ENCODE measurements around the gene PIK3C3.
A peak's percentile ranks its signal among the peaks of the same experiment; 100 is the strongest.

PIK3C3 gene

GRCh38 chr18:42011053-42011452 is 56.0 kb downstream of the PIK3C3 start:
- no peak overlapping the region for H3K9ac ChIP-seq
- no peaks in the 10 kb centered on the region for H3K36me3 ChIP-seq (ENCODE audit: insufficient read depth)
- no peak overlapping the region for H2AFZ ChIP-seq (ENCODE audit: low read depth)
- H3K79me2 ChIP-seq (ENCODE audit: insufficient read depth, low read depth): no peaks in the 10 kb centered on the region
- peak overlapping the region; percentile 41 for H3K4me2 ChIP-seq
- H4K20me1 ChIP-seq (ENCODE audit: insufficient read depth): no peaks in the 10 kb centered on the region
- no peaks in the 10 kb centered on the region for H3K27me3 ChIP-seq (ENCODE audit: insufficient read depth, low read depth)
- TF ChIP-seq CTCF (conservative IDR thresholded peaks at IDR 0.05; ENCODE audit: low read depth, low read length): no peak
- no peak overlapping the region for H3K4me3 ChIP-seq (IDR thresholded peaks at IDR 0.05; ENCODE audit: insufficient read depth, low read depth, low read length)
- H3K27ac ChIP-seq: peak overlapping the region; percentile 49; the same call in 1 of the 2 replicates
- H3K4me1 ChIP-seq (ENCODE audit: low read depth, poor library complexity, severe bottlenecking): peaks cover 42% of the 10 kb centered on the region

- Histone ChIP-seq H3K4me1 (ENCODE audit: low read depth, poor library complexity, severe bottlenecking) (peaks cover 25% of the 10 kb centered on the region), H3K27ac (peak overlapping the region; percentile 9; the same call in 1 of the 2 replicates), H3K4me3 (IDR thresholded peaks at IDR 0.05; ENCODE audit: insufficient read depth, low read depth, low read length) (no peak overlapping the region), H3K79me2 (ENCODE audit: insufficient read depth, low read depth) (no peaks in the 10 kb centered on the region), H3K4me2 (peak overlapping the region; percentile 23; the same call in 1 of the 2 replicates), H4K20me1 (ENCODE audit: insufficient read depth) (no peaks in the 10 kb centered on the region), H2AFZ (ENCODE audit: low read depth) (no peak overlapping the region), H3K9ac (no peak overlapping the region), H3K27me3 (ENCODE audit: insufficient read depth, low read depth) (no peaks in the 10 kb centered on the region), H3K36me3 (ENCODE audit: insufficient read depth) (no peaks in the 10 kb centered on the region)
- TF ChIP-seq CTCF (conservative IDR thresholded peaks at IDR 0.05; ENCODE audit: low read depth, low read length): no peak
These were observed 63.8 kb downstream of the PIK3C3 start for GRCh38 chr18:42018831-42019230.

GRCh38 chr18:42024131-42024530 is 69.1 kb downstream of the PIK3C3 start:
- Histone ChIP-seq H3K4me3 (IDR thresholded peaks at IDR 0.05; ENCODE audit: insufficient read depth, low read depth, low read length) (no peak overlapping the region), H2AFZ (ENCODE audit: low read depth) (no peak overlapping the region), H3K79me2 (ENCODE audit: insufficient read depth, low read depth) (no peaks in the 10 kb centered on the region), H3K9ac (no peak overlapping the region), H3K27me3 (ENCODE audit: insufficient read depth, low read depth) (no peaks in the 10 kb centered on the region), H3K36me3 (ENCODE audit: insufficient read depth) (no peaks in the 10 kb centered on the region), H3K4me1 (ENCODE audit: low read depth, poor library complexity, severe bottlenecking) (peaks cover 58% of the 10 kb centered on the region), H4K20me1 (ENCODE audit: insufficient read depth) (no peaks in the 10 kb centered on the region), H3K27ac (no peak overlapping the region), H3K4me2 (no peak overlapping the region)
- no peak for TF ChIP-seq CTCF (conservative IDR thresholded peaks at IDR 0.05; ENCODE audit: low read depth, low read length)

- peaks cover 54% of the 10 kb centered on the region for H3K4me1 ChIP-seq (ENCODE audit: low read depth, poor library complexity, severe bottlenecking)
- no peak overlapping the region for H2AFZ ChIP-seq (ENCODE audit: low read depth)
- no peaks in the 10 kb centered on the region for H3K79me2 ChIP-seq (ENCODE audit: insufficient read depth, low read depth)
- no peak overlapping the region for H3K9ac ChIP-seq
- H3K27ac ChIP-seq: peak overlapping the region; percentile 9; the same call in 1 of the 2 replicates
- no peaks in the 10 kb centered on the region for H4K20me1 ChIP-seq (ENCODE audit: insufficient read depth)
- H3K4me2 ChIP-seq: peak overlapping the region; percentile 37; the same call in 1 of the 2 replicates
- no peak for TF ChIP-seq CTCF (conservative IDR thresholded peaks at IDR 0.05; ENCODE audit: low read depth, low read length)
- no peaks in the 10 kb centered on the region for H3K27me3 ChIP-seq (ENCODE audit: insufficient read depth, low read depth)
- no peaks in the 10 kb centered on the region for H3K36me3 ChIP-seq (ENCODE audit: insufficient read depth)
- no peak overlapping the region for H3K4me3 ChIP-seq (IDR thresholded peaks at IDR 0.05; ENCODE audit: insufficient read depth, low read depth, low read length)
These were observed 70.5 kb downstream of the PIK3C3 start for GRCh38 chr18:42025491-42025890.
